Erythroblast (primary cell): ENCODE data around the gene STIMATE.
A peak's percentile ranks its signal among the peaks of the same experiment; 100 is the strongest.

Experiments used
- DNase-seq, 2 experiments: peaks; one replicate each; lab custom pipeline; 2025; lab: John Stamatoyannopoulos, UW
- GATA1 ChIP-seq: IDR thresholded peaks from 2 replicates; pipeline ENCODE4 v1.6.1; 2011; ENCODE audit warnings: low read depth, mild to moderate bottlenecking, control low read depth, low read length, moderate library complexity
- POLR2A ChIP-seq: IDR thresholded peaks from 2 replicates; pipeline ENCODE4 v1.6.1; 2011; ENCODE audit warnings: mild to moderate bottlenecking, low read length

The STIMATE gene

GRCh38 chr3:52887166-52887565, 10.2 kb downstream of the STIMATE start:
- DNase-seq = no peak
- TF ChIP-seq GATA1 (no peak), POLR2A (no peak)

GRCh38 chr3:52886049-52886730, 11.2 kb downstream of the STIMATE start:
- TF ChIP-seq GATA1 = no peak
- no peak for TF ChIP-seq POLR2A
- no peak for DNase-seq

DNA sequence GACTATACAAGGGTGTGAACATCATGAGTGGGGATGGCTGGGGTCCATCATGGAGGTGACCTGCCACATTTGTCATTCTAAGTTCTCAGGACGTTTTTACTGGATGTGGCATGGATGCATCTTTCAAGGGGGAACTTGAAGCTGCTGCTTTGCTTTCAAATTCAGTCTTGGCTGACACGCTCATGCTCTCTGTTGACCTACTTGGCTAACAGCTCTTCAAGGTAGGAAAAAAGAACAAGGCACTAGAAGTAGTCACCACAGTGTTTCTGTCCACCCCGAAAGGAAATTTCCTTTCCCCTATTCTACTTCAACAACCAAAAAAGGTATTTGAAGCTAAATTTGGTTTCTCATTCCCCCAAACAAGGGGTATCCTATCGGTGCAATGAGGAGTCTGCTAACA, 15.0 kb downstream of the STIMATE start:
- no peak for TF ChIP-seq GATA1
- TF ChIP-seq POLR2A = no peak
- DNase-seq = no peak

GRCh38 chr3:52881871-52882270, 15.5 kb downstream of the STIMATE start:
- DNase-seq = no peak
- TF ChIP-seq GATA1 (no peak), POLR2A (no peak)

GRCh38 chr3:52880474-52880873, 16.9 kb downstream of the STIMATE start:
- DNase-seq = no peak
- TF ChIP-seq GATA1 = no peak
- no peak for TF ChIP-seq POLR2A

DNA sequence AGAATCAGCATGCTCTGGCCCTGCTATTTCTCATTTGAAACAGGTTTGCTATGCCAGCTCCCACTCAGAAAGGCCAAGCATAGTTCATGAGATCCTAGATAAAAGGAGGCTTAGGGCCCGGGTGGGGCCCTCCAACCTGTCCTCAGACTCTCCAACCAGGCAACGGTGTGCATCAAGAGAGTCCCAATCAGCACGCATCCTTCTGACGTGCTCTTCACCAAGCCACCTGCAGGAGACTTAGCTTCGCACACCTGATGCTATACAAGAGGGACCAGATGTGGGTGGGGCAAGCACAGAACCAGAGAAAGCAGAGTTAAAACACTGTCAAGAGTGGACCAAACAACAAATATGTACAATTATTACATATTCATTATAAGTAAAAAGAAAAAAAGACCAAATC, 17.3 kb downstream of the STIMATE start:
- no peak for DNase-seq
- TF ChIP-seq GATA1 (no peak), POLR2A (no peak)

DNA sequence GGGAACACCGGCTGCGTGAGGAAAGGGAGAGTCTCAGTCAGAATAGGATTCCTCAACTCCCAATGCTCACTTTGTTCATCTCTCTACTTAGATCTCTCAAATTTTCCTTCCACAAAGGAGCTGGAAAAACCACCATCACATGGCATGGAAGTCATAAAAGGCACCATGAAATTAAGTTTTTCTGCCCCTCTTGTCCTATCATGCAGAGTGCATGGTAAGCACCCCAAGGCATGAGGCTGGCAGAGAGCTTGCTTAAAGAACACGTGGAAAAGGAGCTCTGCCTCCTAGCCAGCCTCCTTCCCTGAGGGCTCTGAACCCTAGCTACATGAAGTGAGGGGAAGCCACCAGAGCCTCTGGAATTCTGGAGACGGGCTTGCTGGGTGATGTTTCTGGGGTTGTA, 17.8 kb downstream of the STIMATE start:
- TF ChIP-seq GATA1 = no peak
- TF ChIP-seq POLR2A = no peak
- no peak for DNase-seq

DNA sequence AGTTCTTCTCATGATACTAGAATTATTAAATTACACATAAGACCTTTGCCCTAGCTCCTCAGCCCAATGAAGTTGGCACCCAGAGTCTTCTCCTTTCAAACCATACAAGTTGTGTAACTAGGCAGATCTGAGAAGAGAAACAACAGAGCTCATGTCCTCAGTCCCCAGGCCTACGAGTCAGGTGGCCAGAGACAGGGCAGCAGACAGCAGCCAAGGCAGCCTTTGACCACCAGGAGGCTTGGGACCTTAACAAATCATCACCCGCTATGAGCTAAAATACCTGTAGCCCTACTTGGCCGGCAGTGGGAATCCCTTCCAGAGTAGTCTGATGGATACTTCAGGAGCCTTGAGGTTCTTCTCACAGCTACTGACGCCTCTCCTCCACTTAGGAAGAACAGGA, 18.3 kb downstream of the STIMATE start:
- peak; percentile 17 to 21 for DNase-seq
- no peak for TF ChIP-seq POLR2A
- TF ChIP-seq GATA1 = no peak

DNA sequence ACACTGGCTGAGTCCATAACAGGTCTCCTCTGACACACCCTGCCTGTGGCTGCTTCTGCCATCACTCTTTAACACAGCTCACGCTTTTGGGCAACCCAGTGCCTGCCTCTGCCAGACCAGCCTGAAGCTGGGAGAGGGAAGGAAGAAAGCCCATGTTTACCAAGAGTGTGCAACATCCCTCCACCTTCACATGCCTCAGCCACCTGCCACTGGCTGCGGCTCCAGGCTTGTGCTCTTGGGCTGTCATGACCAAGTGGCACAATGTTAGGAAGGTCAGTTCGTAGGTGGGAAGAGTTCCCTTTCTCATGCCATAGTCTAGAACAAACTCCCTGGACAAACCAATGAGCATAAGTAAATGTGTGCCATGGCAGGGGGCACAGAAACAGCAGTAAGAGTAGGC, 20.3 kb downstream of the STIMATE start:
- TF ChIP-seq GATA1 = no peak
- TF ChIP-seq POLR2A = no peak
- DNase-seq = no peak

DNA sequence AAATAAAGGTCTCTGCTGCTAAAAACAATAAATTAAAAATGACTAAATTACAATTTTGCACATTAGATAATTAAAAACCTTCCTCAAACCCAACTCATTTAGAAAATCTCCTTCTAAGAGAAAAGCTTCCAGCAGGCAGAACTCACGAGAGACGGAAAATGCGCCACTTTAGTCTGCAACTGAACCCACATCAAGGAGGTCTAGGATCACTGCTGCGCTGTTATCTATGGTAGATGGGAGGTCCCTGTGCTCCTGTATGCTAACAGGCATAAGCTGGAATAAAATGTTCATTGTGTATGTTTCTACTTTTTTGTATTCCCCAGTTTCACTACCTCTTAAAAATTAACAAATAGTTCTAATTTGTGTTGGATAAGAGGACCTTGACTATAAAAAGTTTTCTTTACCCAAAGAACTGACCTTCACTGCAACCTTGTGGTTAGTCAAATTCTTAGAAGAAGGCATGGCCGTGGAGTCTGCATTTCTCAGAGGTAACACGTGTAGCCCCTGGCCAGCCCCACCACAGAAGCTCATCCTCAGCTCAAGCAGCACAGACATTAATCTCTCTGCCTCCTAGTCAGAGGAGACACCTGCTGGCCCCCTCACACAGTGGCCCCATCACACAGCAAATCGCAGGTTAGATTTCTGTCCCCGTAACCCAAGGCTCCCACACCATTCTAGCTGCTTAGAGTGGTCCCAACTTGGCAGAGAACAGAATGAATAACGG, 22.3 kb downstream of the STIMATE start:
- no peak for DNase-seq
- TF ChIP-seq GATA1 (no peak), POLR2A (no peak)

- no peak for TF ChIP-seq POLR2A
- TF ChIP-seq GATA1 = no peak
- no peak for DNase-seq
These were observed 23.1 kb downstream of the STIMATE start for GRCh38 chr3:52874160-52874701.

DNA sequence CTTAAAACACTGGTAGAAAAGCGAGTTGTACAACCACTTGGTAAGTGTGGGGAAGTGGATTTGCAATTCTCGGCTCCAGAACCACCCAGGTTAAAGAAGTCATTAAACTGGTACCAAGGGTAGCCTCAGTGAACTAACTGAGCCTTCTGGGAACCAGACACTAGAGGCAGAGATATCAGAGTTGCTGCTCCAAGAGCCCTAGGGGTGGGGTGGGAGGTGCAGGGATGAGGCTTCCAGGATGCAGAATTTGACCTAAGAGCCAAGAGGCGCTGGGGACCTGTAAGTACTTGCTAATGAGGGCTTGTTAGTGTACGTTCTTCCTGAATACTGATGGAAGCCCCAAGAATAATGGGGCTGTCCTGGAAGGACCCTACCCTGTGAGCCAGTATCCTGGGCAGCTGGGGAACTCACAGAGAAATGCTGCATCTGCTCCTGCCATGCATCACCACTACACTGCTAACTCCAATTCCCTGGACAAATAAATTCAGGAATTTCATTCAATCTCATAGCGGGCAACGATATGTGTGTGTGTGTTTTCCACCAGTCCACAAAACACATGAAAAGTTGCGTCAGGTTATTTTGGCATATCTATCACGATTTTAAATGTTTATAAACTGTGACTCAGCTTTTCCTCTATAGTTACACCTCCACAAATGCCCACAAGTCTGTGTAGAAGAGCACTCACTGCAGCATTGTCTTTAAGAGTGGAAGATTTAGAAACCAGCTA, 23.8 kb downstream of the STIMATE start:
- DNase-seq = peak in 1 of 2 experiments; percentile 26
- no peak for TF ChIP-seq GATA1
- no peak for TF ChIP-seq POLR2A

DNA sequence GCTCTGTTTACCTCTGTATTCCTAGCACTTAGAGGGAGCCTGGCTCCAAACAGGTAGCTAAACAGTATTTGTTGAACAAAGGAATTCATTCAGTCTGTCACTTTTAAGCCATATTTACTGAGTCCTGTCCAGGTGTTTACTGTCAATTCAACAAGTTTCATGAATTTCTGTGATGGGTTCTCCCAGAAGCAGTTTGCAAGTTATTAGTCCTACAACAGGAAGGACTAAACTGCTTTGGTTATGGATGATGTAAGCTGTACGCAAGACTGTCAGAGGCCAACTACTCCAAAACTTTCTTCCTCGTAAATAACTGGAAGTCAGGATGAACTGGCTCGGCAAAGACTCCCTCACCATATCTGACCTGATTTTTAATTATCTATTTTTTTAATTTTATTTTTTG, 25.1 kb downstream of the STIMATE start:
- peak; percentile 17 to 67 for DNase-seq
- TF ChIP-seq GATA1 (no peak), POLR2A (no peak)

GRCh38 chr3:52871761-52872160, 25.6 kb downstream of the STIMATE start:
- DNase-seq = no peak
- TF ChIP-seq GATA1 = no peak
- TF ChIP-seq POLR2A = no peak
